Uterus (tissue), 4 donors: ENCODE data around the gene PEAR1. TPM values are rescaled to one million over a fixed set of nuclear protein-coding genes. Genes with fewer than 3 reads are reported as not detected.

ENCODE experiments used
- DNase-seq, 2 donors: peaks; one replicate each; pipeline ENCODE4 v3.0.0-alpha.2; 2019 to 2020
- H3K27ac ChIP-seq, 2 donors: fragments of 200-600 bp; sonication (generic); 1 replicate in 1 of 2; 2 replicates in 1 of 2; pipeline ENCODE4 v1.5.1; 2016 to 2018
- H3K27me3 ChIP-seq, 2 donors: fragments of 200-600 bp; sonication (generic); one replicate each; pipeline ENCODE4 v1.5.1; 2018 to 2019; ENCODE audit warnings: control low read depth in 1 of 2
- H3K36me3 ChIP-seq, 2 donors: fragments of 200-600 bp; sonication (generic); one replicate each; pipeline ENCODE4 v1.5.1; 2019; ENCODE audit warnings: control low read depth in 1 of 2
- H3K4me1 ChIP-seq, 2 donors: fragments of 200-600 bp; sonication (generic); one replicate each; pipeline ENCODE4 v1.5.1; 2018 to 2019; ENCODE audit warnings: control low read depth in 1 of 2
- H3K4me3 ChIP-seq, 2 donors: fragments of 200-600 bp; sonication (generic); 1 replicate in 1 of 2; 2 replicates in 1 of 2; pipeline ENCODE4 v1.5.1; 2018 to 2019; ENCODE audit warnings: mild to moderate bottlenecking in 1 of 2
- H3K9me3 ChIP-seq, 2 donors: fragments of 200-600 bp; sonication (generic); one replicate each; pipeline ENCODE4 v1.5.1; 2019; ENCODE audit warnings: control low read depth in 1 of 2
- CTCF ChIP-seq, 4 experiments: fragments of 200-600 bp in 2 of 4; fragments of 450-650 bp in 2 of 4; sonication (generic) in 2 of 4; IDR thresholded peaks; one replicate each; pipeline ENCODE4 v1.5.1; 2016 to 2019; ENCODE audit warnings: antibody characterized with exemption in 4 of 4, mild to moderate bottlenecking in 2 of 4, moderate library complexity in 1 of 4
- POLR2A ChIP-seq, 2 donors: fragments of 450-650 bp; IDR thresholded peaks; one replicate each; pipeline ENCODE4 v1.6.1; 2016; ENCODE audit warnings: antibody characterized with exemption in 2 of 2, mild to moderate bottlenecking in 1 of 2, moderate library complexity in 1 of 2
- intact Hi-C: fragments of 100-400 bp; cut with DNase I; formaldehyde crosslinking; loops from one replicate; pipeline ENCODE4 v1.15.1; 2023; ENCODE audit warnings: low total_unique reads
- total RNA-seq, 4 donors: library from RNA; depleted of rRNA in 3 of 4; stranded (reverse); fragments of >200 nt in 3 of 4; gene quantifications; one replicate each; pipeline versions ENCODE4 v1.1.0 to v1.2.4, GENCODE V29; 2014 to 2023
- donor health status: DM: yes; HTN: yes; CAD: no.

Gene PEAR1
- total RNA-seq, 4 donors from 2014 or later, result 7.4 to 41.8 (median 17.9) TPM

GRCh38 chr1:156860113-156860627 is 33.3 kb upstream of the PEAR1 start:
- Histone ChIP-seq H3K36me3 (no peaks in the 10 kb centered on the region), H3K27me3 (peaks cover 0 to 5% of the 10 kb centered on the region in 2 donors), H3K4me1 (peaks cover 0 to 21% of the 10 kb centered on the region in 2 donors), H3K4me3 (peak overlapping the region; percentile 14 to 41), H3K9me3 (no peaks in the 10 kb centered on the region), H3K27ac (peak overlapping the region in 1 of 2 donors; percentile 63)
- intact Hi-C loops, result no loop called here
- DNase-seq, result peak in 1 of 2 donors; percentile 71
- TF ChIP-seq CTCF (IDR thresholded peaks at IDR 0.05), result peak; percentile 79 to 90 (median 84)
- TF ChIP-seq POLR2A (IDR thresholded peaks at IDR 0.05), result peak in 1 of 2 donors; percentile 6

GRCh38 chr1:156860628-156861423 is 32.7 kb upstream of the PEAR1 start, which contains the start of gene NTRK1:
Gene NTRK1 (plus strand): TSS chr1:156860865. CDS start chr1:156860935, 70 bp downstream.
- peak; percentile 36 to 71 for DNase-seq
- Histone ChIP-seq H3K36me3 (no peaks in the 10 kb centered on the region), H3K4me3 (peak within 1 kb of the TSS; percentile 14 to 41), H3K9me3 (no peaks in the 10 kb centered on the region), H3K27me3 (peaks cover 0 to 5% of the 10 kb centered on the region in 2 donors), H3K4me1 (peaks cover 0 to 21% of the 10 kb centered on the region in 2 donors), H3K27ac (peak within 1 kb of the TSS in 1 of 2 donors; percentile 63)
- intact Hi-C loops, result no loop called here
- TF ChIP-seq CTCF (IDR thresholded peaks at IDR 0.05) (no peak), POLR2A (IDR thresholded peaks at IDR 0.05) (no peak)

GRCh38 chr1:156862584-156862983 is 30.9 kb upstream of the PEAR1 start:
- Histone ChIP-seq H3K4me1 (peaks cover 0 to 21% of the 10 kb centered on the region in 2 donors), H3K27me3 (peaks cover 0 to 5% of the 10 kb centered on the region in 2 donors), H3K4me3 (no peak overlapping the region), H3K36me3 (no peaks in the 10 kb centered on the region), H3K27ac (no peak overlapping the region), H3K9me3 (no peaks in the 10 kb centered on the region)
- DNase-seq, result no peak
- TF ChIP-seq CTCF (IDR thresholded peaks at IDR 0.05), result no peak
- TF ChIP-seq POLR2A (IDR thresholded peaks at IDR 0.05), result no peak
- intact Hi-C loops, result no loop called here

GRCh38 chr1:156862997-156863599 is 30.4 kb upstream of the PEAR1 start:
- no peak for DNase-seq
- Histone ChIP-seq H3K27ac (no peak overlapping the region), H3K4me1 (peaks cover 0 to 21% of the 10 kb centered on the region in 2 donors), H3K27me3 (peaks cover 0 to 5% of the 10 kb centered on the region in 2 donors), H3K4me3 (no peak overlapping the region), H3K36me3 (no peaks in the 10 kb centered on the region), H3K9me3 (no peaks in the 10 kb centered on the region)
- TF ChIP-seq CTCF (IDR thresholded peaks at IDR 0.05) (no peak), POLR2A (IDR thresholded peaks at IDR 0.05) (no peak)
- intact Hi-C loops, result no loop called here

- H3K36me3 ChIP-seq, result no peaks in the 10 kb centered on the region
- intact Hi-C loops, result no loop called here
- no peak overlapping the region for H3K4me3 ChIP-seq
- no peak overlapping the region for H3K27ac ChIP-seq
- TF ChIP-seq CTCF (IDR thresholded peaks at IDR 0.05) (no peak), POLR2A (IDR thresholded peaks at IDR 0.05) (no peak)
- peaks cover 0 to 18% of the 10 kb centered on the region in 2 donors for H3K4me1 ChIP-seq
- H3K27me3 ChIP-seq, result peaks cover 0 to 5% of the 10 kb centered on the region in 2 donors
- DNase-seq, result no peak
- no peaks in the 10 kb centered on the region for H3K9me3 ChIP-seq
These were observed 29.9 kb upstream of the PEAR1 start for GRCh38 chr1:156863631-156864030.
